Colonic mucosa (tissue), 4 donors: ENCODE results near the gene PTPRE. TPM values are rescaled to one million over a fixed set of nuclear protein-coding genes. Genes with fewer than 3 reads are reported as not detected.
A peak's percentile ranks its signal among the peaks of the same experiment; 100 is the strongest.

Experiments used
- DNase-seq: peaks from one replicate; pipeline ENCODE4 v3.0.0-alpha.2; 2020
- H3K27ac ChIP-seq: fragments of 200-600 bp; one replicate; pipeline ENCODE4 v1.8.0; 2021
- H3K27me3 ChIP-seq: fragments of 200-600 bp; one replicate; pipeline ENCODE4 v1.8.0; 2021
- H3K36me3 ChIP-seq: fragments of 200-600 bp; one replicate; pipeline ENCODE4 v1.8.0; 2021
- H3K4me1 ChIP-seq: fragments of 200-600 bp; one replicate; pipeline ENCODE4 v1.8.0; 2021; ENCODE audit warnings: mild to moderate bottlenecking
- H3K4me3 ChIP-seq: fragments of 200-600 bp; one replicate; pipeline ENCODE4 v1.8.0; 2021
- H3K9ac ChIP-seq, 2 donors: one replicate each; pipeline ENCODE4 v1.7.0; 2013; ENCODE audit warnings: control low read depth in 2 of 2, low read depth in 2 of 2, low read length in 2 of 2
- H3K9me3 ChIP-seq: fragments of 200-600 bp; one replicate; pipeline ENCODE4 v1.8.0; 2021
- intact Hi-C: fragments of 100-400 bp; cut with DNase I; formaldehyde crosslinking; loops from one replicate; pipeline ENCODE4 v1.14.1; 2022
- total RNA-seq, 2 donors: library from RNA; stranded (reverse); fragmentation: NEBNext Ultra II Directional in 1 of 2; extraction: Animal tissue kit (Norgen Biotek cat#: 25700) in 1 of 2; gene quantifications; one replicate each; pipeline ENCODE4 v1.2.1, GENCODE V29; 2021
- TF ChIP-seq, protein P1 (sequence below): fragments of 200-600 bp; IDR thresholded peaks from one replicate; pipeline ENCODE4 v1.8.0; 2022; ENCODE audit warnings: antibody characterized with exemption, mild to moderate bottlenecking
- donor health status: healthy.
- donor health status: DM: no; HTN: no; CAD: no.
- donor health status: DM: no; HTN: no; CAD: no.

Gene PTPRE
- total RNA-seq, 2 donors from 2014 or later = 15.9 to 18.8 TPM

DNA sequence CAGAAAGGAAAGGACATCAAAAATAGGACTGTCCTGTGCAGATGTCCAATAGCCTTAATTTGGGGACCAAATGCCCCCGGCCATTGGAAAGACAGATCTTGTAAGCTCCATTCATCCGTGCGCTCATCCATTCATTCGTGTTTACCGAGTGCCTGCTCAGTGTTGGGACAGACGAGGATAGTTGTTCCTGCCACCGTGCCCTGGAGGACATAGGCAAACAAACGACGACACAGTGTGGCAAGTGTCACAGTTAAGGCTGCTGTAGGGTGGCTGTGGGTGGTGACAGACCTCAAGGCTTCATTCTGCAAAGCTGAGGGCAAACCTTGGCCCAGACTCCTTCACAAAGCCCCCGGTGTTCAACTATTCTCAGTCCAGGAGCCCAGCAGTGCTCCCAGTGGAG, 191.7 kb downstream of the PTPRE start:
- H3K36me3 ChIP-seq = no peaks in the 10 kb centered on the region
- TF ChIP-seq, protein P1, sequence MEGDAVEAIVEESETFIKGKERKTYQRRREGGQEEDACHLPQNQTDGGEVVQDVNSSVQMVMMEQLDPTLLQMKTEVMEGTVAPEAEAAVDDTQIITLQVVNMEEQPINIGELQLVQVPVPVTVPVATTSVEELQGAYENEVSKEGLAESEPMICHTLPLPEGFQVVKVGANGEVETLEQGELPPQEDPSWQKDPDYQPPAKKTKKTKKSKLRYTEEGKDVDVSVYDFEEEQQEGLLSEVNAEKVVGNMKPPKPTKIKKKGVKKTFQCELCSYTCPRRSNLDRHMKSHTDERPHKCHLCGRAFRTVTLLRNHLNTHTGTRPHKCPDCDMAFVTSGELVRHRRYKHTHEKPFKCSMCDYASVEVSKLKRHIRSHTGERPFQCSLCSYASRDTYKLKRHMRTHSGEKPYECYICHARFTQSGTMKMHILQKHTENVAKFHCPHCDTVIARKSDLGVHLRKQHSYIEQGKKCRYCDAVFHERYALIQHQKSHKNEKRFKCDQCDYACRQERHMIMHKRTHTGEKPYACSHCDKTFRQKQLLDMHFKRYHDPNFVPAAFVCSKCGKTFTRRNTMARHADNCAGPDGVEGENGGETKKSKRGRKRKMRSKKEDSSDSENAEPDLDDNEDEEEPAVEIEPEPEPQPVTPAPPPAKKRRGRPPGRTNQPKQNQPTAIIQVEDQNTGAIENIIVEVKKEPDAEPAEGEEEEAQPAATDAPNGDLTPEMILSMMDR = no peak
- intact Hi-C loops = no loop called here
- H3K27me3 ChIP-seq = no peaks in the 10 kb centered on the region
- no peak for DNase-seq
- no peak overlapping the region for H3K9ac ChIP-seq
- no peaks in the 10 kb centered on the region for H3K9me3 ChIP-seq
- no peaks in the 10 kb centered on the region for H3K4me1 ChIP-seq
- no peak overlapping the region for H3K4me3 ChIP-seq
- no peak overlapping the region for H3K27ac ChIP-seq

DNA sequence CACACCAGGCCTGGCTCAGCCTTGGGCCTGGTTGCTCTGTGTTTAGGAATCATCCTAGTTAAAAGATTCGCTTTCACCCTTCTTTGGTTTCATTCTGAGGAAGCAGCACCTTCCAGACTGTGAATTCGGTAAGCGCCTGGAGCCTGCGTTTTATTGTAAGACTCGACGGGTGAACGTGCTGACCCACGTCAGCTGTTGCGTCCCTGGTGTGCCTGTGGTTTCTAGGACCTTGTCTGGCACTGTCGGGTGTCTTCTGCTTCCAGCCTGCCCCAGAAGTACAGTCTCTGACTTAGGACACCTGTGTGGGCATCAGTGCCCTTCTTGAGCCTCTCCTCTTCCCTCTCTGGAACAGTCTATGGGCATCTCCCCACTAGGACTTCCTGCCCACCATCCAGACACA, 193.0 kb downstream of the PTPRE start:
- Histone ChIP-seq H3K27ac (no peak overlapping the region), H3K9ac (no peak overlapping the region), H3K4me1 (no peaks in the 10 kb centered on the region), H3K4me3 (no peak overlapping the region), H3K9me3 (no peaks in the 10 kb centered on the region), H3K27me3 (no peaks in the 10 kb centered on the region), H3K36me3 (no peaks in the 10 kb centered on the region)
- TF ChIP-seq, protein P1 = no peak
- intact Hi-C loops = no loop called here
- DNase-seq = no peak

DNA sequence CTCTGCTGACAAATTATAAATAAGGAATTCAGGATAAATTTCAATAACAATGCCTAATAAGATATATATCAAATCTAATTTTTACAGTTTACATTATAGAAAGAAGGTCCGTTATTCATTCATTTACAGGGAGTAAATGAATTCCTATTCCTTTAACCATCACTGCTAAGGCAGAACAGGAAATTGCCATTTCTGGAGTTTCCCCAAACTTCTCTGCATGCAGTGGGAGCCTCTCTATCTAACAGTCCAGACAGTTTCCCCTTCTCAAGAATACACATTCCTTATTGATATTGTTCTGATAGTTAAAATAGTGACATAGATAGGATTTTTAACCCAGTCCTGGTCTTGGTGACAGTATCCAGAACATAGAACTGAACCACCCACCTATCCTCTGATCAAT, 195.0 kb downstream of the PTPRE start:
- H3K36me3 ChIP-seq = no peaks in the 10 kb centered on the region
- H3K4me3 ChIP-seq = no peak overlapping the region
- no peak overlapping the region for H3K27ac ChIP-seq
- no peak overlapping the region for H3K9ac ChIP-seq
- no peaks in the 10 kb centered on the region for H3K27me3 ChIP-seq
- TF ChIP-seq, protein P1 = no peak
- DNase-seq = no peak
- intact Hi-C loops = no loop called here
- no peaks in the 10 kb centered on the region for H3K4me1 ChIP-seq
- H3K9me3 ChIP-seq = no peaks in the 10 kb centered on the region

DNA sequence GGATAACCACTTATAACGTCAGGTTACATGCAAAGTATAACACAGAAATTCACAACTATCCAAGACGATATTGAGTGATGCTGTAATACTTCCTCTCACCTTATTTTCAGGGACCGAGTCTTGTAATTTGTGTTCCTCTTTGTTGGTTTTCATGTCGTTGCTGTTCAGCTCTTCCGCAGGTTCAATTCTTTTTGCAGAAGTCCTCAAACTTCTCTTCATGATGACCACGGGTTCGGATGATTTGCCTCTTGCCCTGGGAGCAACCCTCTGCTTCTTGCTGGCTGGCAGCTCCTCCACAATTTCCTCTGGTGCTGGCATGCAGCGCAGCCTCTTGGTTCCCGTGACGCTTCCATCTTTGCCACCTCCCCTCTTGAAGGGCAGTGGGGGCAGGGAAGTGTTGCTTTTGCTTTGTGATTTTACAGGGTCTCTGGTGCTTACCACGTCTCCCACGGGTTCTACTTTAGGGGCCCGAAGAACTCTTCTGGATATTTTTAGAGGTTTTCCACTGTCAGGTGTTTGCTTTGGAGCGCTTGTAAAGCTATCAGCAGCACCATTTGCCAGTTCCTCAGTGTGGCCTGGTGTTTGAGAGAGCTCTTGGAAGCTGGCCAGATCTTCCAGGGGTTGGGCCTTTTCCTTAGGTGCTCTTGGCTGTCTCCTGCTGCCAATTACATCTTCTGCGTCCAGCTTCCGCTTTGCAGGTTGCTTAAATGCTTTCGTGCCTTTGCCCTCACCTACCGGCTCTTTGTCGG, 195.8 kb downstream of the PTPRE start:
- DNase-seq = peak; percentile 50
- no peak overlapping the region for H3K4me3 ChIP-seq
- no peaks in the 10 kb centered on the region for H3K27me3 ChIP-seq
- no peaks in the 10 kb centered on the region for H3K36me3 ChIP-seq
- intact Hi-C loops = no loop called here
- TF ChIP-seq, protein P1 = no peak
- H3K4me1 ChIP-seq = no peaks in the 10 kb centered on the region
- no peaks in the 10 kb centered on the region for H3K9me3 ChIP-seq
- no peak overlapping the region for H3K27ac ChIP-seq
- H3K9ac ChIP-seq = no peak overlapping the region

DNA sequence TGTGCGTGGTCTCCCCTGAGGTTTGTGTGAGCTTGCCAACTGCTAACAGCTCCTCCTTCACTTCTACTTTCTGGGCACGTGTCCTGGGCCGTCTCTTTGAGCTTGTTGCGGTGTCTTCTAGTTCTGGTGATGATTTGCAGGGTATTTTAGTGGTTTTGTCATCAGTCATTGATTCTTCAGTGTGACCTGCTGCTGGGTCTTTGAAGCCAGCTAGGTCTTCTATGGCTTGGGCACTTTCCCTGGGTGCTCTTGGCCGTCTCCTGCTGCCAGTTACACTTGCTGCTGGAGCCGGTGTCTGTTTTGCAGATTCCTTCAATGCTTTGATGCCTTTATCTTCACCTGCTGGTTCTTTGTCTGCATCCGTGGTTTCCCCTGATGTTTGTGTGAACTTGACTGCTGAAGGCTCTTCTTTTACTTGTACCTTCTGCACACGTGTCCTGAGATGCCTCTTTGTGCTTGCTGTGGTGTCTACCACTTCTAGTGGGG, 196.4 kb downstream of the PTPRE start:
- Histone ChIP-seq H3K4me1 (no peaks in the 10 kb centered on the region), H3K4me3 (no peak overlapping the region), H3K9me3 (no peaks in the 10 kb centered on the region), H3K27me3 (no peaks in the 10 kb centered on the region), H3K36me3 (no peaks in the 10 kb centered on the region), H3K9ac (no peak overlapping the region), H3K27ac (no peak overlapping the region)
- intact Hi-C loops = no loop called here
- DNase-seq = no peak
- TF ChIP-seq, protein P1 = no peak
